IPS-NIHi7 (cell line): ENCODE measurements around the gene MED8.

Source experiments
- DNase-seq: peaks from one replicate; pipeline ENCODE4 v3.0.0; 2012; ENCODE audit warnings: mixed read lengths; ENCODE audit errors: extremely low spot score

The MED8 gene

DNA sequence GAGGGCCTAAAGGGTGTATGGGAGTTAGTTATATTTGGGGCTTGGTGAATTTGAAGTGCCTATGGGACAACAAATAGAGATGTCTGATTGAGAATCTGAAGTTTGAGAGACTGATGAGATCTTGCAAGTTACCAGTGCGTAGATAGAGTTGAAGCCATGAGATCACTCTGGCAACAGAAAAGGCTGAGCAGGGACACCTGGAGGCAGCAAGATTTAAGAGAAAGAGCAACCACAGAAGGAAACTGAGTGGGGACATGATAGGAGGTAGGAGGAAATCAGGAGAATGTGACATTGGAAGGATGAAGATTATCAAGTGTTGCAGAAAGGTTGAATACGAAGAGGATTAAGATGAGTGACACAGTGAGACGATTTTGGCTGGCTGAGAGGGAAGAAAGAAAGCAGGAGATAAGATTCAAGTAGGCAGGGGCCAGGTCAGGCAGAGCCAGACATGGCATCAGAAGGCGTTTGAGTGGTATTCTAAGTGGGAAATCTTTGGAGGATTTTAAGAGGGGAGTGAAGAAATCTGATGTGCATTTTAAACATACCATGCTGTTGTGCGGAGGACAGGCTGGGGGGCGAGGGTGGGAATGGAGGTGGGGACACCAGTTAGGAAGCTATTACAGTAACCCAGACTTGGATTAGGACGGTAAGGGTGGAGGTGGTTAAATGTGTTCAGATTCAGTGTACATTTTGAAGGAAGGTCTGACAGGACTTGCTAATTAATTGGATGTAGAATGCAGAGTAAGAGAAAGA lies 55.0 kb downstream of the MED8 start:
- DNase-seq: no peak
